HCT116 (cell line): Measurements from ENCODE around the gene CHTF18.

Experiments used
- CEBPB ChIP-seq: IDR thresholded peaks from 2 replicates; pipeline ENCODE4 v1.6.1; 2012; ENCODE audit warnings: low read depth
- ELF1 ChIP-seq: IDR thresholded peaks from 2 replicates; pipeline ENCODE4 v1.6.1; 2012; ENCODE audit warnings: low read depth, borderline replicate concordance
- EZH2 ChIP-seq: fragments of 200-600 bp; sonication (generic); IDR thresholded peaks from 2 replicates; pipeline ENCODE4 v1.6.1; 2017; ENCODE audit warnings: antibody characterized with exemption, mixed run types
- EZH2phosphoT487 ChIP-seq: fragments of 200-600 bp; IDR thresholded peaks from 2 replicates; pipeline ENCODE4 v1.6.1; 2018; ENCODE audit warnings: antibody characterized with exemption, borderline replicate concordance
- POLR2AphosphoS5 ChIP-seq: IDR thresholded peaks from 2 replicates; pipeline ENCODE4 v1.6.1; 2011; ENCODE audit warnings: mild to moderate bottlenecking, low read depth, low read length, moderate library complexity
- TF ChIP-seq, protein P1 (sequence below), 3 experiments: fragments of 200-600 bp in 1 of 3; sonication (generic) in 1 of 3; IDR thresholded peaks in 2 of 3; conservative IDR thresholded peaks in 1 of 3; 2 replicates each; pipeline ENCODE4 v1.5.1; 2012 to 2017; ENCODE audit warnings: low read depth in 2 of 3, low read length in 2 of 3, antibody characterized with exemption in 1 of 3, borderline replicate concordance in 1 of 3, control low read depth in 1 of 3, mild to moderate bottlenecking in 1 of 3, mixed read lengths in 1 of 3, mixed run types in 1 of 3, moderate library complexity in 1 of 3; ENCODE audit not compliant: insufficient read depth in 1 of 3

GRCh38 chr16:814974-815373 is 26.6 kb downstream of the CHTF18 start:
- TF ChIP-seq, protein P1, sequence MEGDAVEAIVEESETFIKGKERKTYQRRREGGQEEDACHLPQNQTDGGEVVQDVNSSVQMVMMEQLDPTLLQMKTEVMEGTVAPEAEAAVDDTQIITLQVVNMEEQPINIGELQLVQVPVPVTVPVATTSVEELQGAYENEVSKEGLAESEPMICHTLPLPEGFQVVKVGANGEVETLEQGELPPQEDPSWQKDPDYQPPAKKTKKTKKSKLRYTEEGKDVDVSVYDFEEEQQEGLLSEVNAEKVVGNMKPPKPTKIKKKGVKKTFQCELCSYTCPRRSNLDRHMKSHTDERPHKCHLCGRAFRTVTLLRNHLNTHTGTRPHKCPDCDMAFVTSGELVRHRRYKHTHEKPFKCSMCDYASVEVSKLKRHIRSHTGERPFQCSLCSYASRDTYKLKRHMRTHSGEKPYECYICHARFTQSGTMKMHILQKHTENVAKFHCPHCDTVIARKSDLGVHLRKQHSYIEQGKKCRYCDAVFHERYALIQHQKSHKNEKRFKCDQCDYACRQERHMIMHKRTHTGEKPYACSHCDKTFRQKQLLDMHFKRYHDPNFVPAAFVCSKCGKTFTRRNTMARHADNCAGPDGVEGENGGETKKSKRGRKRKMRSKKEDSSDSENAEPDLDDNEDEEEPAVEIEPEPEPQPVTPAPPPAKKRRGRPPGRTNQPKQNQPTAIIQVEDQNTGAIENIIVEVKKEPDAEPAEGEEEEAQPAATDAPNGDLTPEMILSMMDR (IDR thresholded peaks at IDR 0.05 in 2 of 3, conservative IDR thresholded peaks at IDR 0.05 in 1 of 3; ENCODE audit: borderline replicate concordance in 1 of 3, insufficient read depth in 1 of 3, low read depth in 2 of 3, low read length in 2 of 3), result no peak
- TF ChIP-seq EZH2phosphoT487, result no peak
- no peak for TF ChIP-seq POLR2AphosphoS5
- TF ChIP-seq CEBPB, result no peak
- TF ChIP-seq ELF1, result no peak
- TF ChIP-seq EZH2, result no peak
